BJ (cell line): ENCODE results near the gene ACER3. TPM values are rescaled to one million over a fixed set of nuclear protein-coding genes. Genes with fewer than 3 reads are reported as not detected.

Experiments used
- CTCF ChIA-PET: fragments of 350-600 bp; formaldehyde crosslinking; extraction: SDS; loops from one replicate; lab custom pipeline; 2021; ENCODE audit warnings: antibody characterized with exemption, inconsistent platforms; lab: Yijun Ruan, JAX
- POLR2A ChIA-PET: fragments of 300-600 bp; sonication (Branson Sonifier 250); formaldehyde crosslinking; extraction: SDS; loops from one replicate; lab custom pipeline; 2021; ENCODE audit warnings: antibody characterized with exemption; lab: Charles Lee
- DNase-seq: peaks from one replicate; pipeline ENCODE4 v3.0.0-alpha.2; 2011; ENCODE audit warnings: low read depth
- H3K27me3 ChIP-seq: 2 replicates; pipeline ENCODE4 v1.6.0; 2011; ENCODE audit warnings: low read length; ENCODE audit not compliant: control insufficient read depth, insufficient read depth
- H3K36me3 ChIP-seq: 2 replicates; pipeline ENCODE4 v1.5.1; 2011; ENCODE audit warnings: low read length; ENCODE audit not compliant: control insufficient read depth, insufficient read depth
- H3K4me3 ChIP-seq: 2 replicates; pipeline ENCODE4 v1.5.1; 2011; ENCODE audit warnings: low read depth, mild to moderate bottlenecking, control low read depth, low read length
- polyA plus RNA-seq: library from polyadenylated mRNA; depleted of rRNA; stranded (reverse); fragments of >200 nt; gene quantifications from 2 replicates; pipeline ENCODE4 v1.2.3, GENCODE V29; 2011
- TF ChIP-seq, protein P1 (sequence below): IDR thresholded peaks from 2 replicates; pipeline ENCODE4 v1.5.1; 2011; ENCODE audit warnings: low read depth, mild to moderate bottlenecking, control low read depth, inconsistent platforms, low read length, moderate library complexity; ENCODE audit not compliant: insufficient read depth

Gene ACER3
- polyA plus RNA-seq, 1 experiment: 9.7 TPM

DNA sequence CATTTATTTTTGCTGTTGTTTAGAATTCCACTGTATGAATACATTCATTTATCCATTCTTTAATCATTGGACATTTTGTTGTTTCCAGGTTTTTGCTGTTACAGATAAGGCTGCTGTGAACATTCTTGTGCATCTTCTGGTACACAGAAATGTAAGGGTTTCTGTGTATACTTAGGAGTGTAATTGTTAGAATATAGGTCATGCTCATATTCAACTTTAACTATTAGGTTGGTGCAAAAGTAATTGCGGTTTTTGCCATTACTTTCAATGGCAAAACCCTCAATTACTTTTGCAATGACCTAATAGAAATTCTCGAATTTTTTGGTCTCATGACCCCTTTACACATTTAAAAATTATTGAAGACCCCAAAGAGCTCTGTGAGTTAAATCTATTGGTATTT, 17.3 kb downstream of the ACER3 start:
- DNase-seq: no peak
- CTCF ChIA-PET: interaction anchor here (1.0 to 1.5 kb wide), 3 partner anchors 15 to 41 kb away, joined by 3 read pairs; no protein-coding TSS in a partner anchor
- TF ChIP-seq, protein P1, sequence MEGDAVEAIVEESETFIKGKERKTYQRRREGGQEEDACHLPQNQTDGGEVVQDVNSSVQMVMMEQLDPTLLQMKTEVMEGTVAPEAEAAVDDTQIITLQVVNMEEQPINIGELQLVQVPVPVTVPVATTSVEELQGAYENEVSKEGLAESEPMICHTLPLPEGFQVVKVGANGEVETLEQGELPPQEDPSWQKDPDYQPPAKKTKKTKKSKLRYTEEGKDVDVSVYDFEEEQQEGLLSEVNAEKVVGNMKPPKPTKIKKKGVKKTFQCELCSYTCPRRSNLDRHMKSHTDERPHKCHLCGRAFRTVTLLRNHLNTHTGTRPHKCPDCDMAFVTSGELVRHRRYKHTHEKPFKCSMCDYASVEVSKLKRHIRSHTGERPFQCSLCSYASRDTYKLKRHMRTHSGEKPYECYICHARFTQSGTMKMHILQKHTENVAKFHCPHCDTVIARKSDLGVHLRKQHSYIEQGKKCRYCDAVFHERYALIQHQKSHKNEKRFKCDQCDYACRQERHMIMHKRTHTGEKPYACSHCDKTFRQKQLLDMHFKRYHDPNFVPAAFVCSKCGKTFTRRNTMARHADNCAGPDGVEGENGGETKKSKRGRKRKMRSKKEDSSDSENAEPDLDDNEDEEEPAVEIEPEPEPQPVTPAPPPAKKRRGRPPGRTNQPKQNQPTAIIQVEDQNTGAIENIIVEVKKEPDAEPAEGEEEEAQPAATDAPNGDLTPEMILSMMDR: no peak
- Histone ChIP-seq H3K4me3 (no peak overlapping the region), H3K36me3 (no peaks in the 10 kb centered on the region), H3K27me3 (no peaks in the 10 kb centered on the region)
- POLR2A ChIA-PET: no interaction called here

DNA sequence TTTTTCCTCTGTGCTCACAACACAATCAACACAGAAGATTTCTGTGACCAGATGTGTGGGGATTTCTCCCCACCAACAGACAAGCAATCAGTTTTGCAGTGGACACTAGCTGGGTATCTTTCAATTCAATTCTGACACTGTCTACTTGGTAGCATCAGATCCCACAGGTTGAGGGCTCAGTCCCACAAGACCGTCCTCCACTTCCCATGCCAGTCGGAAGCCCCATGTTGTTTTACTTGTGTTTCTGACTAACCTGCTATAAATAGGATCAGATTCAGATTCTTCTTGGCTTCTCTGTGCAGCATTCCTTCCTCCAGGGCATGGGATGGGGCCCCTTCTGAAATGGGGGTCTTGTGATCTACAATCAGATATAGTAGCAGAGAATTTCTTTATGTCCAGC, 19.6 kb downstream of the ACER3 start:
- no peaks in the 10 kb centered on the region for H3K36me3 ChIP-seq
- ChIA-PET POLR2A (no interaction called here), CTCF (interaction anchor here (0.8 to 1.0 kb wide), 2 partner anchors 71 to 73 kb away, joined by 3 read pairs; no protein-coding TSS in a partner anchor)
- TF ChIP-seq, protein P1: peak; percentile 41
- H3K27me3 ChIP-seq: no peaks in the 10 kb centered on the region
- no peak for DNase-seq
- no peak overlapping the region for H3K4me3 ChIP-seq

DNA sequence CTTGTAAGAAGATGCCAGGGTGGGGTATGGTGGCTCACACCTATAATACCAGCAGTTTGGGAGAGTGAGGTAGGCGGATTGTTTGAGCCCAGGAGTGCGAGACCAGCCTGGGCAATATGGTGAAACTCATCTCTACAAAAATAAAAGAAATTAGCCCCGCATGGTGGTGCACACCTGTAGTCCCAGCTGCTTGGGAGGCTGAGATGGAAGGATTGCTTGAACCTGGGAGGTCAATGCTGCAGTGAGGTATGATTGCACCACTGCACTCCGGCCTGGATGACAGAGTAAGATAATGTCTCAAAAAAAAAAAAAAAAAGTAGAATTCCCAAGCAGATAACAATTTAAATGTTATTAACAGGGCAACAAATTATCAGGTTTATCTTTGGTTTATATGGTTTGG, 20.2 kb downstream of the ACER3 start:
- DNase-seq: no peak
- TF ChIP-seq, protein P1: no peak
- ChIA-PET CTCF (interaction anchor here (0.6 to 1.0 kb wide), 6 partner anchors 10 to 74 kb away, joined by 3 to 4 read pairs (median 3); no protein-coding TSS in a partner anchor), POLR2A (no interaction called here)
- Histone ChIP-seq H3K4me3 (no peak overlapping the region), H3K36me3 (no peaks in the 10 kb centered on the region), H3K27me3 (no peaks in the 10 kb centered on the region)

DNA sequence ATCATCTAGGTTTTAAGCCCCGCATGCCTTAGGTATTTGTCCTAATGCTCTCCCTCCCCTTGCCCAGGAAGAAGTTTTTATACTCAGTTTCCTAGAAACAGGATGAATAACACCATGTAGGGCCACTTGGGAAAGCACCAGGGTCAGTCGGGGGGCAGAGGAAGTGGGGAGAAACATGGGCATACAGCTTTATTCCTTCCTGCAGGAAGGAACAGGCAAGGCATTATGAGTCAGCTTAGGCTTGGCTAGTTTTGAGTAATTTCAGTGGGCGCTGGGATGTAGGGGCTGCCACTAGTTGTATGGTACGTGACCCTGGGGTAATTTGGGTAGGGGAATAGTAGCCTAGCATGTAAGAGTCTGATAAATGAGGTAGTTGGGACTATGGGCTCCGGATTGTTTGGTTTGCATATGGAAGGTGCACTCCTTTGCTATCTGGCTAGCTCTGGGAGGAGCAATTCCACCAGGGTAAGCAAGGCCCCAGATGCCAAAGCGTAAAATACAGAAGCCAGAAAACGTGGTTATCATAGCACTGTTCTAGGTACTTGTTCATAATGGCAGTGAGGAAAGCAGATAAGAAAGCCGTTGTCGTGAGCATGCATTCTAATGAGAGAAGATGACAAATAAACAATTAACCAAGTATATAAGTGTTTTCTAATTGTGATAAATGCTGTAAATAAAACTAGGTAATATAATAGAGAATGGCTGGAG, 24.8 kb downstream of the ACER3 start:
- H3K4me3 ChIP-seq: no peak overlapping the region
- H3K27me3 ChIP-seq: no peaks in the 10 kb centered on the region
- H3K36me3 ChIP-seq: no peaks in the 10 kb centered on the region
- ChIA-PET CTCF (no interaction called here), POLR2A (no interaction called here)
- DNase-seq: no peak
- TF ChIP-seq, protein P1: no peak

DNA sequence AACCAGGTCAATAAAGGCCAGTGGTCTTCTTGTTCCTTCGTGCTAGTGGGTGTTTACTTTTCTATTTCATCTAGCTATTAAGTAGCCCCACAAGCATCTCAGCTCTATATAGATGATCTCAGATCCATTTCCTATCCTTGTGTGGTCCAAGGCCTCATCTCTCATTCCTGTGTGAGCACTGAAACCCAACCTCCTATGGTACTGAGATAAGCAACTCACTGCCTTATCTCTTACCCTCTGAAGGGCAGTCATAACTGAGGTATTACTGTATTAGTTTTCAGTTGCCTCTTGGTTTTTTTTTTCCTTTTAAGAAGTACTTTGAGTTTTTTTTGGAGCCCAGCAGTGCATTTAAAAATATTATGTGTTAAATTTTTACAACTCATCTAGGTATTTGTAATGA, 28.3 kb downstream of the ACER3 start:
- H3K36me3 ChIP-seq: no peaks in the 10 kb centered on the region
- ChIA-PET CTCF (interaction anchor here (0.6 to 1.5 kb wide), 3 partner anchors 82 to 146 kb away, joined by 3 read pairs; no protein-coding TSS in a partner anchor), POLR2A (no interaction called here)
- H3K4me3 ChIP-seq: no peak overlapping the region
- DNase-seq: no peak
- TF ChIP-seq, protein P1: no peak
- H3K27me3 ChIP-seq: no peaks in the 10 kb centered on the region
